ENCODE results near the gene NRG2.

NRG2 gene

DNA sequence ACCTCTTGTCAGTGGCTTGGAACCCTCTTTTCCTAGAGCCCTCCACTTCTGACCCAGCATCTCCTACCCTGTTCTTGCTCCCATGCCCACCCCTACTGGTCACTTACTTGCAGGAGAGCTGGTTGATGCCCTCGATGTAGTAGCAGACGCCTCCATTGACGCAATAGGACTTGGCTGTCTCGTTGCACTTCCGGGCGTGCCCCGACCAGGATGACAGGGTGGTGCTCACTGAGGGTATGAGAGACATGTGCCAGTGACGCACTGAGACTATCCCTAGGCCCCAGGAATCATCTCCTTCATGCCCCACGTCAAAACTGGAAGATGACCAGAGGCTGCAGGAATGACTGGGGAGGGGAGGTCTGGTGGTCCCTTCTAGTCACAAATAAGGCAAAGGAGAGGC lies 171.5 kb downstream of the NRG2 start:
- Mint-ChIP-seq H3K9me3 (no peaks in the 10 kb centered on the region), H3K36me3 (no peaks in the 10 kb centered on the region), H3K4me1 (no peaks in the 10 kb centered on the region), H3K4me3 (no peak overlapping the region), H3K27ac (no peak overlapping the region)
- DNase-seq (ENCODE audit: low spot score in 2 of 2) (no peak), ATAC-seq (no peak)

DNA sequence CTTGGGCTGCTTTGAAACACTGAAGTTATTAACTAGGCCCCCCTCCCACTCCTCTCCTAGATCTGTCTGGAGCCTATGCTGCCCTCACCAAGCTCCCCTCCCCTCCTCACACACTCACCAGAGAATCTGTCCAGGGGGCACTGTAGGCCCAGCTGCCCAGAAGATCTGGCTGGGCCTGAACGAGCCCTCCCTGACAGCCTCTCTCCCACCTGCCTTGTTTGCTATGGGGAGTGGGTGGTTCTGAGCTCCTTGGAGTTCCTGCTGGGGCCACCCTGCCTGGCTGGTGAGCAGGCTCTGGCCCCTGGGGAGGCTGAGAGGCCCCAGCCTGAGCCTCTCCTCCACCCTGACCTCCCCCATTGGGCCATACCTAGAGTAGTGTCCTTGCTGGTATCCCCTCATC lies 172.4 kb downstream of the NRG2 start:
- no peaks in the 10 kb centered on the region for H3K36me3 Mint-ChIP-seq
- no peaks in the 10 kb centered on the region for H3K4me1 Mint-ChIP-seq
- no peak overlapping the region for H3K27ac Mint-ChIP-seq
- ATAC-seq = peak; percentile 25
- no peaks in the 10 kb centered on the region for H3K9me3 Mint-ChIP-seq
- H3K4me3 Mint-ChIP-seq = no peak overlapping the region
- DNase-seq (ENCODE audit: low spot score in 2 of 2) = no peak

DNA sequence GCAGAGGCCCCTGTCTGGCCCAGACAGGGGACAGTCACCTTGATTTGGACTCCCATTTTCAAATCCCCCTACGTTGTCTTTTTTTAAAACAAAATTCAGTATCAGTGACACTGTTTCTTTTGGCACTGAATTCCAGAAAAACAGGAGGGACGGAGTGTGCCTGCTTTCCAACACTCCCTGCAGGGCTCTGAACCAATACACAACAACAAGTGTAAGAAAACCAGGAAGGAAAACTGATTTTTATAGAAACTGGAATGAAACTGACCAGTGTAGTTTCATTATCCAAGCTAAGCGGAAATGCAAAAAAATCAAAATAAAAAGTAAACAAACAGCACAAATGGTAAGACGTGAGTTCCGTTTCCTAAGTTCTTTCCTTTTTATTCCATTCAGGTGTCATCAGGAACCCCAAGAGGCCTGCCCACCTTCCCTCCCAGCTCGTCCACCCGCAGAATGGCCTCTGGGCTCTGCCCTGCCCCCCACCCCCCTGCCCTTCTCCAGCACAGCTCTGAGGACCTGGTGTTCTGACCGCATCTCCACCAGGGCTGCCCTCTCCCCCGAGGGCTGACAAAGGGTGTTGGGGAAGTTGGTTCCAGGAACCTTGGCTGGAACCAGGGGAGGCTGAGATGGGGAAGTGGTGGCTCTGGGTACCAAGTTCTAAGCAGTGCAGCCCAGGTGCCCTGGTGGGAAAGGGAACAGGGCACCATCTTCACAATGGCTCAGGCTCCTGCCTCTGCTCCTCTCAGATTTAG lies 173.9 kb downstream of the NRG2 start:
- DNase-seq (ENCODE audit: low spot score in 2 of 2) (no peak), ATAC-seq (no peak)
- Mint-ChIP-seq H3K27ac (no peak overlapping the region), H3K36me3 (no peaks in the 10 kb centered on the region), H3K9me3 (no peaks in the 10 kb centered on the region), H3K4me1 (no peaks in the 10 kb centered on the region), H3K4me3 (no peak overlapping the region)

DNA sequence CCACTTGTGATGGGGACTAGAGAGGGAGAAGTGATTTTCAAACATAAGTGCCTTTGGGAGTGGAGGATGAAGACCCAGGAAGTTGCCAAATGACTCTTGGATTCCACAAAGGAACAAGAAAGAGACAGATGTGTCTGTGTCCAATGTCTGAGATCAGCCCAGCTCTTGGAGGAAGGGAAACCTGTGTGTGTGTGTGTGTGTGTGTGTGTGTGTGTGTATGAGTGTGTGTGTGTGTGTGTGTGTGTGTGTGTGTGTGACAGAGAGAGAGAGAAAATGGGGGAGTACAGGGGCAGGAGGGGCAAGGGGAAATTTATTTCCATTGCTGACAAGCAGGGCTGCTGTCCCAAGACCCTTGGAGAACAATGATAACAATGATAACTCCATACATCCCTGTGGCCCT lies 175.5 kb downstream of the NRG2 start:
- Mint-ChIP-seq H3K4me3 (no peak overlapping the region), H3K4me1 (no peaks in the 10 kb centered on the region), H3K36me3 (no peaks in the 10 kb centered on the region), H3K27ac (no peak overlapping the region), H3K9me3 (no peaks in the 10 kb centered on the region)
- DNase-seq (ENCODE audit: low spot score in 2 of 2) (no peak), ATAC-seq (no peak)

DNA sequence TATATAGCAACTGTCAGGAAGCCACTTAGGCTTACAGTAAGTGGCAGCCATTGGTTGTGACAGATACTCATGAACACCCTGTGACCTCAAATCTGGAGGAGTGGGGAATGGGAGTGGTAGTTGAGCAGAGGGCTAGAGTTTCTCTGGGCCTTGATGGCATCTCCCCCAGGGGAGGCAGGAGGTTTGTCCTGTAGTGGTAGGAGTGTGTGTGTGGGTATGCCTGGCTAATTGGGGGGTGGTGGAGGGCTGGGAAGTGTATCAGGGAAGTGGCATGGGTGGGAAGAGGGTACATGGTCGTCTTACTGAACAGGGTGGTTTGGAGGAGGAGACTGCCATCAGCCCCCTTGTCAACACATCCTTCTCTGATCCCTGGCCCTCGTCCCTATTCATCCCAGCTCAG lies 176.0 kb downstream of the NRG2 start:
- ATAC-seq = no peak
- no peak for DNase-seq (ENCODE audit: low spot score in 2 of 2)
- H3K9me3 Mint-ChIP-seq = no peaks in the 10 kb centered on the region
- no peaks in the 10 kb centered on the region for H3K36me3 Mint-ChIP-seq
- H3K4me3 Mint-ChIP-seq = no peak overlapping the region
- H3K4me1 Mint-ChIP-seq = no peaks in the 10 kb centered on the region
- H3K27ac Mint-ChIP-seq = no peak overlapping the region

DNA sequence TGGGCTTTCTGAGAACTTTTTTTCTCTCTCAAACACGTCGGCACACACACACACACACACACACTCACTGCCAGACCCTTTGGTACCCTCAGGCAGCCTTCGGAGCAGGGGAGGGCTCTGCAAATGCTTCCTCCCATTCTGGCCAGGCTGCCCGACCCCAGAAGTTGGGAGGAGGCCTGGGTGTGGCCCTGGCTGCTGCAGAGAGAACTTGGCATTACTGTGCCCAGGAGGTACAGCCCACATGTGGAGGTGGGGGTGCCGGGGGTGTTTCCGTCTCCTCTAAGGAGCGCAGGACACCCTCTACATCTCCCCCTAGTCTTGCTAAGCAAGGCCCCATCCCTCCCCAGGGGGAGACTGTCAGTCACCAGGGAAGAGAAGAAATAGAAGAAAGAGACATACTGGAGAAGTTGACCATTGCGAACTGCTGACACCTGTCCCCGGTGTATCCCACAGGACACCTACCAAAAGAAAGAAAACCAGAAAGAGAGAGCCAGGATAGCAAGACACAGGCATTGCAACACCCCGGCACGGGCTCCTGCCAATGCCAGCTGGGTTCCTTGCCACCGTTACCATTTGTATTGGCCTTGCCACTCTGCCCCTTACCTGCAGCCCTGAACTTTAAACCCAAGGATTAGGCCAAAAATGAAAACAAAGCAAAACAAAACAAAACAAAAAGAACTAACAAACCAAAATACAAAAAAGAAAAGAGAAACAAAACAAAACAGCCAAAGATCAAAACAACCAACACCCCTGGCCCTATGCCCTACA lies 178.2 kb downstream of the NRG2 start:
- Mint-ChIP-seq H3K4me1 (no peaks in the 10 kb centered on the region), H3K9me3 (no peaks in the 10 kb centered on the region), H3K4me3 (no peak overlapping the region), H3K27ac (no peak overlapping the region), H3K36me3 (no peaks in the 10 kb centered on the region)
- DNase-seq (ENCODE audit: low spot score in 2 of 2) (no peak), ATAC-seq (no peak)

DNA sequence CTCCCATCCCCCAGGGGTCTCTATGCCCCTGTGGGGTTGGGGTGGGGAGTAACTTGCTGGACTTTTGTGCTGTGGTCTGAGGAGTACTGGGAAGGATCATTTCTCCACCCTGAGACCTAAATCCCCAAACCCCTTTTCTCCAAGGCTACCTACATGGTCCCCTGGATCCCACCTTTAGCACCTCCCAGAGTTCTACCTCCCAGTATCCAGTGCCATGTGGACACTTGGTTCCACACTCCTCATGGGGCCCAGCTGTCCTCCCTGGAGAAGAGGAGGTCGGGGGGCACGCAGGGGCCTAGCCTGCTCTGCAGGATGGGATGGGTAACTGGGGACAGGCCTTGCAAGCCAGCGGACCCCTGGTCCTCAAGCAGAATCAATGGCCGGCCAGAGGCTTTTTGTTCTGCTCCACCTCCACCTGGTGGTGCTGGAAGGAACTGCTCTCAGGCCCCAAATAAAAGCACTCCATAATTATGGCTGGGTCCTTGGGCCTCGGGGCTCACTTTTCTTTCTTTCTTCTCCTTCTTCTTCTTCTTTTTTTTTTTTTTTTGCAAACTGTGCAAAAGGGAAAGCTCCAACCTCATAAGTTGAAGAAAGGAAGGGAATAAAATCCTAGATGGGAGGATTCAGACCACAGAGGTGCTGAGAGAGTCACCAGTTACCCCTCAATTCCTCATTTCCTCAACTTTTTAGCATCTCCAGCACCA lies 179.1 kb downstream of the NRG2 start:
- Mint-ChIP-seq H3K9me3 (no peaks in the 10 kb centered on the region), H3K4me1 (no peaks in the 10 kb centered on the region), H3K4me3 (no peak overlapping the region), H3K36me3 (no peaks in the 10 kb centered on the region), H3K27ac (no peak overlapping the region)
- ATAC-seq (peak; percentile 63), DNase-seq (ENCODE audit: low spot score in 2 of 2) (peak; percentile 57 to 81)

DNA sequence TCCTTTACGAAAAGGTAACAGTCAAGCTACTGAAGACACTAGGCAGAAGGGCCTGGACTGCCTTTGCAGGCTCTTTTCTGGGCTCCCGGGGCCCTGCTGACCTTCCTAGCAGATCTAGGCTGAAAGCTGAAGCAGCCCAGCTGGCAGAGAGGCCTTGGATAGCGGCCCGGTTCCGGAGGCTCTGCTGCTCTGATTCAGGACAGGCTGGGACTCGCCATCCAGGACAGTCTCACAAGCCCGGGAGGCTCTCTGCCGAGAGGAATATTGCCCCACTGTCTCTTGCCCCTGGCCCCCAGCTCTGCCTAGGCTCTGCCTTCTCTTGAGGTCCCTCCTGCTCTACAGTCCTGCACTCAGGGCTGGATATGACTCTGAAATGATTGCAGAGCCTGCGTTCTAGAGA lies 179.7 kb downstream of the NRG2 start:
- Mint-ChIP-seq H3K36me3 (no peaks in the 10 kb centered on the region), H3K4me3 (no peak overlapping the region), H3K9me3 (no peaks in the 10 kb centered on the region), H3K27ac (no peak overlapping the region), H3K4me1 (no peaks in the 10 kb centered on the region)
- ATAC-seq = no peak
- DNase-seq (ENCODE audit: low spot score in 2 of 2) = no peak

DNA sequence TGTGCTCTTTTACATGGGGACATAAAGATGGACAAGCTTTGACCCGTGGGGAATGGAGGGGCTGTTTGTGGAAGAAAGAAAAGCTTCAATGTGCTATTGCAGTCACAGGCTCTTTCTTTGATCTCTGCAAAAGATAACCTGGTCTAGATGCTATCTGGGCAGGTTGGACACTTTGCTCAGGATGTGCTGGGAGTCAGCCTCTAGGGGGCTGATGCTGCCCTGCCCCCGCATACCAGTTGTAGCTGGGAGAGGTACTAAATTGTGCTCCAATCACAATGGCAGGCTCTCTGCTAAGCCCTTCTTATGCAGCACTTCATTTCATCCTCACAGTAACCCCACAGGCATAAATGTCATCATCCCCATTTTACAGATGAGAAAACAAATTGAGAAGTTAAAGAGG lies 180.3 kb downstream of the NRG2 start:
- no peak for DNase-seq (ENCODE audit: low spot score in 2 of 2)
- Mint-ChIP-seq H3K4me3 (no peak overlapping the region), H3K36me3 (no peaks in the 10 kb centered on the region), H3K9me3 (no peaks in the 10 kb centered on the region), H3K27ac (no peak overlapping the region), H3K4me1 (no peaks in the 10 kb centered on the region)
- ATAC-seq = no peak

DNA sequence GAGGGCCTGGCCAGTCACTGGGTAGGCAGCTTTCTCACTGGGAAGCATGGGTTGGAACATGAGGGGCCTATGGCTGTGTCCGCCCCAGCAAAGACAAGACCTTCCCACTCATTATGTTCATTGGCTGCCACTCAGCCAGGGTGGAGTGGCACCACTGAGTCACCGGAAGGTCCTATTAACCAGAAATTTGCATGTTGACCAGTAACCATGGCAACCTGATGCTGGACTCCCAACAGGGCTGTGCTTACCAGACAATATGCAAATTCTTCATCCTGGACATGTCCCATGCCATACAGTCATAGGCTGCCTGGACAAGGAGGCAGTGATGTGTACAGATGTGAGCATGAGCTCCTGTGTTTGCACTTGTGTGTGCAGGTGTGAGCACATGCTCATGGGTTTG lies 180.8 kb downstream of the NRG2 start:
- Mint-ChIP-seq H3K36me3 (no peaks in the 10 kb centered on the region), H3K4me1 (no peaks in the 10 kb centered on the region), H3K4me3 (no peak overlapping the region), H3K9me3 (no peaks in the 10 kb centered on the region), H3K27ac (no peak overlapping the region)
- DNase-seq (ENCODE audit: low spot score in 2 of 2) = no peak
- ATAC-seq = no peak

DNA sequence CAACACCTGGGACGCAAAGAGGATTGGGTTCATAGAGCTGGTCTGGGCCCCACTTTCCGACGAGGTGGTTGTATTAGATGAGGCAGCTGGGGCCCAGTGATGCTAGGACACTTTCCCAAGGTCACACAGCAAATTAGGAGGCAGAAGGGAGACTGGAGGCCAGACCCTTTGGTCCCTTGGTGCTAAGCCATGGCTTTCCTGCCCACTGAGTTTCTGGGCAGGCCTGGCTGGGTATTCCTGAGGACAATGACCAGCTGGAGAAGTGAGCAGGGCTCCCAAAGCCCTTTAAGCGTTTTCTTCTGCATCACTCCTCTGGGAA lies 181.3 kb downstream of the NRG2 start:
- DNase-seq (ENCODE audit: low spot score in 2 of 2) (no peak), ATAC-seq (no peak)
- Mint-ChIP-seq H3K9me3 (no peaks in the 10 kb centered on the region), H3K27ac (no peak overlapping the region), H3K4me3 (no peak overlapping the region), H3K36me3 (no peaks in the 10 kb centered on the region), H3K4me1 (no peaks in the 10 kb centered on the region)

DNA sequence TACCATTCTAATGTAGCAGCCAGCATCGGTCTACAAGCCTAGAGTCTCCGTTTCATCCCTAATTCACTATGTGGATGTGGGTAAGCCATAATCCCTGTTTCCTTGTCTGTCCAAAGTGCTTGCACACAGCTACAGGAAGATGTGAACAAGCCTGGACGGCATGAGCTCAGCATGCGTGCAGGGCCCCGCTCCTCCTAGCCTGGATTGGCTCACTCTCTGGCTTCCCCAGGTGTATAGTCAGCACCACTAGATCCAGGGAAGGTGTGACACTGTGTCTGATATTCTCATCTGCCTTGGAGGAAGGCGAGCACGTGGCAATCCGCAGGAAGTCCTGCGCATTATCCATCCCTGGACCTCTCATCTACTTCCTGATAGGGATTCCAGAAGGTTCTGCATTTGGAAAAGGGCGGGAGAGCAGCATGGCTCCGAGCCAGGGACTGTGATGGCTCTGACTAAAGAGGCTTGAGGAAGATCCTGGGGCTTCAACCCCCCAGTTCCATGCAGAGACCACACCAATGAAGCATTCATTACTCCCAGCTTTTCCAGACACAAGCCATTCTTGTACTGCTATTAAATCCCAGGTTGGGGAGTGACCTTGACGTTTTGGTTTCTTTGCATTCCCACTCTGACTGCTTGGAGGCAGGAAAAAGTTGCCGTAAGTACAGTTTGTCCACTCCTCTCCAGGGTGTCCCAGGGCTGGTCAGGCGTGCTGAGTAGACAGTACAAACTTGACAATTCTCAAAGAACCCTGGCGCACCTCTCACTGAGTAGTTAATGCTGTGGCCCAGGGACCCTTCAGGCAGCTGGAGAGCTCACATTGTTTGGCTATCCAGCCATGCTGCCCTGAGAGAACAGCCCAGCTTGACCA lies 181.8 kb downstream of the NRG2 start:
- DNase-seq (ENCODE audit: low spot score in 2 of 2) = no peak
- no peak for ATAC-seq
- Mint-ChIP-seq H3K4me3 (no peak overlapping the region), H3K9me3 (no peaks in the 10 kb centered on the region), H3K36me3 (no peaks in the 10 kb centered on the region), H3K27ac (no peak overlapping the region), H3K4me1 (no peaks in the 10 kb centered on the region)

DNA sequence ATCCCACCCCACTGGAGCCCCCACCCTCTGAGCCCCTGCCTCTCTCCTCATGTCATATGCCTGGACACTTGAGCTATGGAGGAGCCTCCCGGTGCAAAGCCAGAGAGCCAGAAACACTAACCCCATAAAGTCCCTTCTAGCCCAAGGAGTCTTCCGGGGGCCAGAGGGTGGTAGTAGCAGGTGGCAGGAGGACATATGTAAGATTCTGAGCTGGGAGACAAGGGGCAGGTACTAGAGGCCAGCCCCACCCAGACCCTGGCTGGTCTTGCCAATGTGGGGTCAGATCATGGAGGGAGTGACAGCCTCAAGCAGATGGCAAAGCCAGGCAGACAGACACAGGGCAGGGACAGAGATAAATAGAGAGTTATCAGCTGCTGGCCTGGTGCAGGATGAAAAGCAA lies 184.1 kb downstream of the NRG2 start:
- Mint-ChIP-seq H3K9me3 (no peaks in the 10 kb centered on the region), H3K36me3 (no peaks in the 10 kb centered on the region), H3K4me3 (no peak overlapping the region), H3K27ac (no peak overlapping the region), H3K4me1 (no peaks in the 10 kb centered on the region)
- ATAC-seq (no peak), DNase-seq (ENCODE audit: low spot score in 2 of 2) (no peak)

DNA sequence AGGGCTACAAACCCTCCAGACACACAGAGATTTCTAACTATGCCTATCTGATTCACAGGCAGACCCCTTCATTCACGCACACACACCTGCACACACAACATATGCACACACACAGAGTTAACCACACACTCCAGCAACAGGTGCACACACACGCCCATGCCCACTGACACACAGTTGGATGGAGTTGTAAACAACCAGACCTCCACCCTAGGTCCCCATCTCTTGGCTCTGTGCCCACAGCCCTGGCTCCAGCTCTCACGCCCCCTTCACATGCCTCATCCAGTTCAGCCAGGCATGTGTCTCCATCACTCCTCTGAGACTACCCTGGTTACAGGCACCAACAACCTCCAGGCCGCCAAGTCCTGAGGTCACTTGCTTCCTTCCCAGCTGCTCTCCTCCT lies 186.4 kb downstream of the NRG2 start:
- Mint-ChIP-seq H3K36me3 (no peaks in the 10 kb centered on the region), H3K27ac (no peak overlapping the region), H3K9me3 (no peaks in the 10 kb centered on the region), H3K4me1 (no peaks in the 10 kb centered on the region), H3K4me3 (no peak overlapping the region)
- DNase-seq (ENCODE audit: low spot score in 2 of 2) = no peak
- no peak for ATAC-seq

DNA sequence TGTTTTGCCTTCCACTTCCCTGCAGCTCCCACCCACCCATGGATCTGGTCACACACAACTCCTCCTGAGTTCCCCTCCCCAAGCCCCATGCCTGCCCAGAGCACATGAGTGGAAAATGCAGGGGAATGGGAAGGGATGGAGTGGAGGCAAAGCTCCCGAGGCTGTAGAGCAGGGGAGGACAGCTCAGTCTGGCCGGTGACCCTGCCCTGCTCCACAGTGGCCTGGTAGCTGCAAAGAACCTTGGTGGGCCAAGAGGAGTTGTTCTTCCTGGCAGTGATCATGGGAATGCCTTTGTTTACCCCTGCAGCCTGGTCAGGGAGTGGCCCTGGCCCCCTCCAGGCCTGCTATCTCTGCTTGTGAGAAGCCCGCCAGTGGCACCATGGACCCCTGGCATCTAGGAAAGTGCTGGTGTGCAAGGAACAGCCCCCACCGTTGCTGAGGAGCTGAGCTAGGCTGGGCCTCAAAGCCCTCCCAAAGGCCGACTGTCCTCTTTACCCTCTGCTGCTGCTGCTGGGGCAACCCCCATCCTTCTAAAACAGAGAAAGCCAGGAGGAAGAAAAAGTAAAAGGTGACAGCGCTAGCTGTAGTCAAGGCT lies 187.1 kb downstream of the NRG2 start:
- Mint-ChIP-seq H3K27ac (no peak overlapping the region), H3K4me3 (no peak overlapping the region), H3K36me3 (no peaks in the 10 kb centered on the region), H3K4me1 (no peaks in the 10 kb centered on the region), H3K9me3 (no peaks in the 10 kb centered on the region)
- DNase-seq (ENCODE audit: low spot score in 2 of 2) (no peak), ATAC-seq (no peak)
